ENCODE measurements around the gene SPATA19.

The SPATA19 gene

DNA sequence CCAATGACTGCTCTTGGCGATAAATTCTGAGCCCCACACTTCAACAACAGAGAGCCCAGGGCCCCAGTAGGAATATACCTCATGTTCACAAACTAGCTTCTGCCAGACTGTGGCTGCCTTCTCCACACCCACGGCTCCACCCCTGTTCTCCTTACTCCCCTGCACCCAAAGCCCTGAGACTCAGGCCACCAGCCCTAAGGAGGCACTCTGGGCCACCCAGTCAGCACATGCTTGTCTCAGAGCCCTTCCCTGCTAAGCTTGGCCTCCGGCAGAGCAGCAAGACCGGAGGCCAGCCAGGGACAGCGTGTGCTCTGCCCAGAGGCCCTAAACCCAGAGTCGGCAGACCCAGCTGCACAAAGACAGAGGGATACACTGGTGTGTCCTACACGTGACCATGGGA lies 27.9 kb downstream of the SPATA19 start:
- DNase-seq: no peak

DNA sequence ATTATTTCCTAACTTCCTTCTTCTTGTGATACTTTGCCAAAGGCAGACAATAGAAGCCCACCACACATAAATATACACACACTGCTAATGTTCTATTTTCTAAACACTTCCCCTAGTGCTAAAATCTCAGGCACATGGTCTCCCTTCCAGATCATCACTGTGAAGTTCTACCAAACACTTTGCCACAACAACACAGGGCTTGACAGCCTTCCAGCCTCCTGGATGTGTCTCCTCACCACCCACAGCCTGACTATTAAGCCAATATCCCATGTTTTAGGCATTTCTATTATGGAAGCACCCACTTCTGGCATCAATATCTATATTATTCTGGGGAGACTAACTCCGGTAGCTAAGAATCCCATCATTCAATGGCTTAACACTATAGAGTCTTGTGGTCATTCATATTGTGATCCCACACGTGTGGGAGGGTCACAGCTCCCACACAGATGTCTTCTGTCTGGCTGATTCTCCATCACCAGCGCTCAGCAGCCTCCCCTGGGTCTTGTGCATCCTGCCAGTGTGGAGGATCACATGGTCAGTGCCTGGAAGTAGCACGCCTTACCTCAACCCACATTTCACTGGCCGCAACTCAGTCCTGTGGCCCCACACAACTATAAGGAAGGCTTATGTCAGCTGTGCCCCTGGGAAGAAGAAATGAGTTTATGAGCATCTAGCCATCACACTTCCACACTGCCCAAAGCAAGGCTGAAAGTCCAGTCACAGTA lies 29.0 kb downstream of the SPATA19 start:
- no peak for DNase-seq

DNA sequence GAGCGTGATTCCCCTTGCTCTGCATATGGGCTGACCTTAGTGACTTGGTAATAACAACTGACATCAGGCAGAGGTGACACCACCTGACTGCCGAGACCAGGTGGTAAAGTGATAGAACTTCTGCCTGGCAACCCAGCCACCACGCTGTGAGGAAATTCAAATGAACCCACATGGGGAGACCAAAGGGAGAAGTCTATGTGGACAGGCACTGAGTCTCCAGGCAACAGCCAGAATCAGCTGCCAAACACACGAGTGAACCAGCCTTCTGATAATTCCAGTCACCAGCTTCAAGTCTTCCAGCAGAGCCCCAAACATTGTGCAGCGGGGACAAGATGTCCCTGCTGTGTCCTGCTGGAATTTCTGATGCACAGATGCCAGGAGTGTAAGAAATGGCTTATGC lies 29.7 kb downstream of the SPATA19 start:
- no peak for DNase-seq

DNA sequence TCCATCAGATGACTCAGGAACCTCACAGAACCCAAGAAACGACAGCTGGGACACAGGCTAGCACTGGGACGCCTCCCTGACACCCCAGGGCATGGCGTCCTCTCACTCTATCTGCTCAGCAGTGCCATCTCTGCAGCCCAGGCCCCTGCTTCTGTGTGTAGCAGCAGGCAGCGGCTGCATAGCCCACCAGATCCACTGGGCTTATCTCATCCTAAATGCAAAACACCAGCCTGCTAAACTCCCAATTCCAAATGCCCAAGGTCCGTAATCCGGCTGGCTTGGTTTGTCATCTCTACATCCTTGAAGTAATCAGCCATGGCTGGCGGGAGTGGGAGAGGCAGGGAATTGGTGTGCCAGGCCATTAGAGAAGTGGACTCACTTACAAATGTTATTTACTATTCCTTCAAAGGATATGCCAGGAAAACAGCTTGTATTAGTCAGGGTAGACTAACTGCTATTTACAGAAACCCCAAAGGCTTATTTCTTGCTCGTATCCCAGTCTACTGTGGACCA lies 30.7 kb downstream of the SPATA19 start:
- DNase-seq: no peak

DNA sequence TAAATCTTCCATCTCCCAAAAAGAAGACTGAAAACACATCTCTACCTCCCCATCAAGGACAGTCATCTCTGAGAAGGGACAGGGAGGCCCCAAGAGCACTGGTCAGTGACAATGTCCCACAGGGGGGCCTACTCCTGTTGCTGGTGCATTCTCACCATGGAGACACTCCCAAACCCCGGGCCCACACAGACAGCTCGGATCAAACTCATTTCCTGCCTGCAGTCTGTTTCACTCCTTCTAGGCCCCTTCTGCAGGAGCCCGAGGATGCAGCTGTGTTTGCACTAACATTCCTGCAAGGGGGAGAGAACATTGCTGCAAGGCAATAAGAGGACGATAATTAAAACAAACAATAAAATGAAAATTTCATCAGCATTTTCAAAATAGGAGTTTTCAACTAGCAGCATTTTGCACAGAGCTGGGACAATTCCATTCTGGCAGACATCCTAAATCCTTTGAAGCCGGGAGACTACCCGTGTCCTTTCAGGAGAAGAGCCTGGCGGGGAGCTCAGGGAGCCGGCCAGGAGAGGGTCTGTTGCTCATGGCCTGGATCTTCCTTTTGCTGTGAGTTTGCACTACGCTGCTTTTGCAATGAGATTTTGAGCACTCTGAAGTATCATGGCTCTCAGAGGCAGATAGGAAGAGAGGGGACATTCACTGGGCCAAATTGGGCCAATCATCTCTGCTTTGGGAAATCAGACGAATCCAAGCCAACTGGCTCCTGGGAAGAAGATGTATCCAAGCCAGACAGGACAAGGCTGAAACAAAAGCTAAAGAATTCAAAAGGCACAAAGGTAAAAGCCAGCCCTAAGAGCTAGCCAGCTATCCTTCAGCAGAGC lies 33.2 kb downstream of the SPATA19 start:
- no peak for DNase-seq

DNA sequence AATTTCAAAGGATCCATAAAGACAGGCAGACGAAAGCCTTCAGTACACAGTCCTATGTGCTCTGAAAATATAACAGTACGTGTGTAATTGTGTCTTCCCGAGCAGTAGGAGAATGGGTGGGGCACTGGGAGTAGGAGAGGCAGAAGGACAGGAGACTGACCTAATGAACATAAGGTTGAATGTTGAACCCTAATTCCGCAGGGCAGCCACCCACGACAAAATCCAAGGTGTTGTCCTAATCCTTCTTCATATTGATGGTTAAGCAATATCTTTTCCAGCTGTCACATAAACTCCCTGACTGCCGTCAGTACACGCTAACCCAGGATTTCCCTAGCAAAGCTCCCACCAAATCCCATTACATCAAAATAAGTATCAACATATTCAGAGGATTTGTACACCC lies 34.5 kb downstream of the SPATA19 start:
- DNase-seq: no peak

DNA sequence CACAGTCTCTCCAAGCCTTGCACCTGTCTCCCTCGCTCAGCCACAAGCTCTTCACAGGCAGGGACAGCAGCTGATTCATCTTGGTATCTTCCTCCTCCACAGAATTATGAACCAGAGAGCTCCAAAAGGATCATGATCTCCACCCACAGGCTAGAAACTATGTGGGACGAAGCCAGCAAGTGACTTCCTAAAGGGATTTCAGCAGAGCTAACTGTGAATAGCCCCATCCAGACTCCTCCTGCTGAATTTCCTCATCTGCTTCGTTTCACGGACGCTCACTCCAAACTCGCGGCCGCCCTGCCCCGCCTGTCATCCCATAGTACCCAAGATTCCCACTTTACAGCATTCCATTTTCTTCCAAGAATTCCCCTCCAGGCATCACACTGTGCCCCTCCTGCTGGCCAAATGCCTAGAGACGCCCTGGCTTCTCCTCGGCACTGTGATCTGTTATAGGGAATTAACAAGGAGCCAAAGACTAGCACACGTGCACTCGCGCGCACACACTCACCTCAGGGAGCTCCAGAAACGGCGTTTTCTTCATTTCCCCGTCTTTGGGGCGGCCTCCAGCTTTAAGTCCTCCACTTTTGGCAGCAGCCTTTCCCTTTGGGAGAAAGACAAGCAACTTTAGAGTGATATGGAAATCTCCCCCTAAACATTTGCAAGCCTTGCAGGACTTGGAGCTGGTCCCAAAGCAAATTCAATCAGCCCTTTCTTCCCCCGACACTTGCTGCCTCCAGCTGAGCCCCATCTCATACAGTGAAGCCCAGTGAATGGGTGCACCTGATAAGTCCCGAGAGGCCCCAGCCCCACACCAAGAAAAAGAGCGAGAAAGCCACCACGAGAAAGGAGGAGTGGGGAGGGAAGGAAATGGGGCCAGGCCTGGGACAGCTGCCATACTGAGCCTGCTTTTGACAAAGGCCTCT lies 35.5 kb downstream of the SPATA19 start:
- no peak for DNase-seq

DNA sequence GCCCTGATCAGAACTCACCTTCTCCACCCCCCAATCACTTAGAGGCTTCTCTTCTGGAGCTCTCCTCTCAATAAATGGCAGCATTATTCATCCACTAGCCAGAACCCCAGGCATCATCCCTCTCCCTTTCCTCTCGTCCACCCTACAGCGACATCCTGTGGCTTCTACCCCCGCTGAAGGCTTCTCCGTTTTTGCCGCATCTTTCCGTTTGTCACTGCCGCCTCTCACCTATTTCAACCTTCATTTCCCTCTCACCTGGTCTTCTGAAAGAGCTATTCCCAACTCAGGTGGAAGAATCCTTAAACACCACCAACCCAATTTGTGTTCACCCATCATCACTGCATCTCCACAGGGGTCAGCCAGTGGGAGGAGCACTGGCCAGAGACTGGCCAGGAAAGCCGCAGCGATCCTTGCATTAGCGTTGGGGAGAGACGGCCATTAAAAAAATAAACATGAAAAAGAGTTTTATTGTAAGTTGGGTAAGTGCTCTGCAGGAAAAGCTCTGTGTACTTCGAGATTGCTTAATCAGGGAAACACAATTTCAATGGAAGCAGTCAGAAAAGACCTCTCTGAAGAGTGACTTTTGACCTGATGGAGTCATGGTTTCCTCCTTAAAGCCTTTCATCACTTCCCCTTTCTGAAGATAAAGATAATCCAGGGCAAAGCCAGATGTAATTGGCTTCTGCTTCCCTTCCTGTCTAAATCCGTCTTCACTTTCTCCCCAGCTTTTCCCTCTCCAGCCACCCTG lies 36.7 kb downstream of the SPATA19 start:
- no peak for DNase-seq

DNA sequence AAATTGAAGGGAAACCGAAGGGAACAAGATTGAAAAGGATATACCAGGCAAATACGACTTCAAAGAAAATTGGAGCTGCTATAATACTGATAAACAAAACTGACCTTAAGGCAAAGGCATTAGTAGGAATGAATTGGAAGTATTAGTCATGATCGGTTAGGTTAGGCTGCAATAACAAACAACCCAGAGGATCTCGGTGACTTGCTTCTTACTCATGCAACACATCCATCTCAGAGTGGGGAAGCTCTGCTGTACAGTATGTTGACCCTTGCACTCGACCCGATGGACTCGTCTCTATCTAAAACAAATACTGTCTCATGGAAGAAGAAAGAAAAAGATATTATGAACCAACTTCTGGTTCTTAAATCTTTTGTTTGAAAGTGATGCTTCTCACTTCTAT lies 42.3 kb downstream of the SPATA19 start:
- no peak for DNase-seq

DNA sequence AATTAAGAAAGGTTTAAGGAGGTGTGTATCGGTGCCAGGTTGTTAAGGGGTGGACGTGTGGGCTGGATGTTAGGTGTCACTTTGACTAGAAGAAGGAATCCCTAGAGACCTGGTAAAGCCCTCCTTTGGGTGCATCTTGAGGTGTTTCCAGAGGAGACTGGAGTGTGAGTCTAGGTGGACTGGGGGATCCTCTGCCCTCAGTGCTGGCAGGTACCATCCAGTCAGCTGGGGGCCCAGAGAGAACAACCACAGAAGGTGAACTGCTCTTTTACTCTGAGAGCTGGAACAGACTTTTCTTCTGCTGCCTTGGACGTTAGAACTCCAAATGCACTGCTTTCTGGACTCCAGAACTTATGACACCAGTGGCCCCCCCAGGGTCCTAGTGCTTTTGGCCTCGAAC lies 44.0 kb downstream of the SPATA19 start:
- no peak for DNase-seq

DNA sequence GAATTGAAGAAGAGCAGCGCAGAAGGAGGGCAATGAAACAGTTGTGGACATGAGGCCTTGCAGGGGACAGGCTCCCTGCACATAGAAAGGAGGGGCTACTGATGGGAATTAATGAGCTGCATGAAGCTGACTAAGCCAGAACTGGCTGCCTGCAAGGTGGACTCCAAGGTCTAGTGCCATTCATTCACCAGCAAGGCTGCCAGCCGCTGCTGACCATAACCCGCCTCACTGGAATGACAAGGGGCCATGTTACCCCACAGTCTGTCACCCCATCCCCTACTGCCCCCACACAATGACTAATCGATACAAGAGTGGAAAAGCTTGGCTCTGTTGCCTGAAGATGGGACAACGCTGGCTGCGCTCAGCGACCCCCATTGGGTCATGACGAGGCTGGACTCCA lies 44.6 kb downstream of the SPATA19 start:
- no peak for DNase-seq

DNA sequence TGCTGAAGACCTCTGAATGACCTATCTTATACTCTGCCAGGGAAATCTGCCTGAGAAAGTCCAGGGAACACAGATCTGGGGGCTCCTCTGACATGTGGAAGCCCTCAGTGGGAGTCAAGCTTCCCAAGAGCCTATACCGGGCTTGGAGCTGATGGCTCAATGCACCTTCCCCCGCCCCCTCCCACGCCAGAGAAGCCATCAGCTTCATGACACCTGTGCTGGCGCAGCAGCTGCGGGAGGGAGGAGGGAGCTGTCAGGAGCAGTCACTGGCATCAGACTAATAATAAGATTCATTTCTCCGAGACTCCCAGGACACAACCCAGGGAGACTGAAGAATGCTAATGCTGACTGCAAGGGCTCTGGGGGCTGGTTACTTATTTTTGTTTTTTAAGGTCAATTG lies 47.8 kb downstream of the SPATA19 start:
- no peak for DNase-seq

DNA sequence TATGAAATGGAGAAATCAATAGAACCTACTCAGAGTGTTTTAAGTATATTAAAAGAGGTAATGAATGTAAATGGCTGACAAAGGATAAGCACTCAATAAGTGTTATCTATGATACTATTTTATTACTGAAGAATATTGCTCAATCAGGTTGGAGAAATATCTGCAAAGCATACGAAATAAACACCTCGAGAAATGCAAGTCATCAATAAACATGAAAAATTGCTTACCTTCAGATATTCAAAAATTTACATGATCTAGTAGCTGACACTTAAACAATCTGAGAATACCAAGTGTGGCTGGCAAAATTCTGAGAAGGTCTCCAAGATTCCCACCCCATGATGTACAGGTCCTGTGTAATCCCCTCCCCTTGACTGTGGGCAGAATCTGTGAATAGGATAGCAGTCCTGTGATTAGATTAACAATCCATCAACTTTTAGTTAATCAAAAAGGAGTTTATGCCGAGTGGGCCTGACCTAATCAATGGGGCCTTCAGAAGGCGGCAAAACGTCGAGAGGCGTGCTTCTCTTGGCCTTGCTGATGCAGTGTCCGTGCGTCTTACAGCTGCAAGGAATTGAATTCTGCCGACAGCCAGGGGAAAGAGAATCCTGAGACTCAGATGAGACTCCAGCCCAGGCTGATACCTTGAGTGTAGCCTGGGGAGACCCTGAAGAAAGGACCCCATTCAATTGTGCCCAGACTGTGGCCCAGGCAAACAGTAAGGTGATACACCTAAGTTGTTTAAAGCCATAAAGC lies 49.1 kb downstream of the SPATA19 start:
- no peak for DNase-seq

DNA sequence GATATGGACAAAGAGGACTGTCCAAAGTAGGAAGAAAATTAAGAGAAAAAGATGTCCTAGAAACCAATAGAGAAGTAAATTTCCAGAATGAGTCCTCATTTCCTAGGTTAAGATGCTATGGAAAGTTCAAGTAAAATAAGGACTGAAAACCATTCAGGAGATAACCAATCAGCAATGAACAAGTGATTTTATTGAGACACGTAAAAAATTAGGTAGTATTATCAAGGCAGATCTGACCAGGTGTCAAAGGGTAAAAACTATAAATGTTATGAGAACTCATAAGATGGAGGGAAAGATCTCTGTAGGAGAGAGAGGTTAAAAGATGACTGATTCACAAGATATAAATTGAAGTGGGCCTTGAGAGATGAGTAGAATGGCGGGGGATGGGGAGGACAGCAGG lies 50.2 kb downstream of the SPATA19 start:
- no peak for DNase-seq

DNA sequence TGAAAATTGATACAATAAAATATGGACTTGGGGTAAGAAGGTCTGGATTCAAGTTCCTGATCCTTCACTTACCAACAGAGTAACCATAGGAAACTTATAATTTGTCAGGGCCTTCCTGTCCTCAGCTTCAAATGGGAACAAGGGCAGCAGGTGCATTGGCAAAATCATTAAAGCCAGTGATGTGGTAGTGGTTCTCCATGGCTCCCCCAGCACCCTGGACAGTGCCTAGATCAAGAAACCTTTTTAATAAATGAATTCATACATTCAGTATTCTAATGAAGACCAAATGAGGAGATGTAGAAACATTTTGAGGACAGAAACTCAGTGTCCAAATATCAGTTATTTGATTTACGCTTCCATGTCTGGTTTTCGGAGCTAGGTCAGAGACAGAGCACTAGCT lies 51.1 kb downstream of the SPATA19 start:
- no peak for DNase-seq

DNA sequence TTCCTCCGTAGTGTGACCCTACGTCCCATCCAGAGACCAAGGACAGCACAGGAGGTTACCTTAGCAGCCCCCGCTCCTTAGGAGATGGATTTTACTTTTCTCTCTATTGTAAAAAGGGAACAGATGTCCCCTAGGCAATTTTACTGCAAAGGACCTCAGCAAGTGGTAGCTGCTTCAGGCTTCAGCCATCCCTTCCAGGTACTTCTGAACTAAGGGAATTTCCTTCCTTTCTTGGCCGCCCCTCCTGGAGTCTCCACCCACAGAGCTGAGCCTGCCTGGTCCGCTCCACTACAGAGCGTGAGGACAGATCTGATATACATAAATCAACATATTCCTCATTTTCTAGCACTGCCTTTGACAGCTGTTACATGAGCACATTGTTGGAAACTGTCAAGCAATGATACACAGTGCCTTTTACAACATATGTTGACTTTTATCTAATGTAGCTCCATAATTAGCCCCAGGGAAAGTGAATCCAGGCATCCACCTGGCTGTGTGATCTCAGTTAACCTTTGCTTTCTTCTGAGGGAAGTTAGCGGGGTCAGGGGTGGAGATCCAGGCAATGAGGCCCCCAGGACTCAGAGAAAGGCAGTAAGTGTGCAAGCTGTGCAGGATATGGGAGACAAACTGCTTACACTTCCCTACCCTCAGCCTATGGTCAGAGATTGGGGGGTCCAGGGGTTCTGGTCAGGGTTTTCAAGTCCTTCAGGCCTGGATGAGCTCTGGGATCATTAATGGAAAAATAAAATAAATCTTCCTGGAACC lies 51.9 kb downstream of the SPATA19 start:
- no peak for DNase-seq

DNA sequence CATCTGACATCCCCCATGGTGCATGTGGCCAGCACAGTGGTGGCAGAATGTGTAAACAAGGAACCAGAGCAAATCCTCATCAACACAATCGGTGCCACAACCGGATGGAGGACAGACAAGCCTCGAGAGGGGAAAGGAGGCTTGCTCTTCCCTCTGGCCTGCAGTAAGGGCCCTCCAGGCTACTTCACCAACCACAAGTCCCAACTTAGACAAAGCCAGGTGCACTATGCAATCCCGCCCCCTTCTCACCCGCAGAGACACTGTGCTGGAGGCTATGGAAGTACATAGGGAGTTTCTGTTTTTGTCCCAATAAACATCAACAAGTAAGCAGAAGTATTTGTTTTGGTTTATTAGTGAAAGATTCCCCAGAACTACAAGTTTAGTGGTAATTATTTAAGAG lies 54.3 kb downstream of the SPATA19 start:
- DNase-seq: no peak

Measured in COR-L47 (cell line).